Measurements from ENCODE around the gene ALOX5AP.
A peak's percentile ranks its signal among the peaks of the same experiment; 100 is the strongest.

The ALOX5AP gene

GRCh38 chr13:30796631-30797601, 61.6 kb downstream of the ALOX5AP start:
- FAIRE-seq = no peak
- no peak for DNase-seq (ENCODE audit: low spot score)

GRCh38 chr13:30797847-30798535, 62.6 kb downstream of the ALOX5AP start:
- FAIRE-seq = no peak
- DNase-seq (ENCODE audit: low spot score) = no peak

GRCh38 chr13:30798776-30799355, 63.5 kb downstream of the ALOX5AP start:
- DNase-seq (ENCODE audit: low spot score) = no peak
- no peak for FAIRE-seq

- FAIRE-seq (no peak), DNase-seq (ENCODE audit: low spot score) (no peak)
These were observed 64.0 kb downstream of the ALOX5AP start for GRCh38 chr13:30799356-30799824.

GRCh38 chr13:30800107-30800506, 64.8 kb downstream of the ALOX5AP start:
- no peak for DNase-seq (ENCODE audit: low spot score)
- FAIRE-seq = no peak

GRCh38 chr13:30802501-30802900, 67.2 kb downstream of the ALOX5AP start:
- DNase-seq (ENCODE audit: low spot score) (no peak), FAIRE-seq (no peak)

GRCh38 chr13:30802953-30803478, 67.7 kb downstream of the ALOX5AP start:
- no peak for FAIRE-seq
- peak; percentile 72 for DNase-seq (ENCODE audit: low spot score)

- no peak for FAIRE-seq
- DNase-seq (ENCODE audit: low spot score) = no peak
These were observed 68.4 kb downstream of the ALOX5AP start for GRCh38 chr13:30803749-30804148.

- FAIRE-seq (no peak), DNase-seq (ENCODE audit: low spot score) (no peak)
These were observed 69.1 kb downstream of the ALOX5AP start for GRCh38 chr13:30804474-30804873.

- FAIRE-seq (no peak), DNase-seq (ENCODE audit: low spot score) (no peak)
These were observed 69.8 kb downstream of the ALOX5AP start for GRCh38 chr13:30805132-30805537.

- peak; percentile 56 for DNase-seq (ENCODE audit: low spot score)
- no peak for FAIRE-seq
These were observed 70.3 kb downstream of the ALOX5AP start for GRCh38 chr13:30805603-30806011.

- FAIRE-seq = no peak
- peak; percentile 25 for DNase-seq (ENCODE audit: low spot score)
These were observed 71.4 kb downstream of the ALOX5AP start for GRCh38 chr13:30806784-30807183.

GRCh38 chr13:30807392-30807791, 72.0 kb downstream of the ALOX5AP start:
- DNase-seq (ENCODE audit: low spot score) (no peak), FAIRE-seq (no peak)

- FAIRE-seq (no peak), DNase-seq (ENCODE audit: low spot score) (no peak)
These were observed 73.3 kb downstream of the ALOX5AP start for GRCh38 chr13:30808600-30808999.

- FAIRE-seq (no peak), DNase-seq (ENCODE audit: low spot score) (no peak)
These were observed 74.4 kb downstream of the ALOX5AP start for GRCh38 chr13:30809787-30810186.

- peak; percentile 31 for DNase-seq (ENCODE audit: low spot score)
These were observed 74.9 kb downstream of the ALOX5AP start for GRCh38 chr13:30810261-30810701.

GRCh38 chr13:30810801-30811200, 75.5 kb downstream of the ALOX5AP start:
- FAIRE-seq (no peak), DNase-seq (ENCODE audit: low spot score) (no peak)

More at GRCh38 chr13:30810261-30810701, 74.9 kb downstream of the ALOX5AP start:
- FAIRE-seq = no peak
